Panc1 (cell line): ENCODE data around the gene INTS1. TPM values are rescaled to one million over a fixed set of nuclear protein-coding genes. Genes with fewer than 3 reads are reported as not detected.

ENCODE experiments used
- ATAC-seq: fragments of 200-7000 bp; cut with Tn5 transposase; 2 replicates; pipeline ENCODE4 v1.9.1; 2020; ENCODE audit warnings: mild to moderate bottlenecking, moderate library complexity
- BruUV-seq: library from RNA; stranded (reverse); fragments of 400-500 nt; replicated peaks from 2 replicates; lab custom pipeline; 2021; lab: Mats Ljungman, UMichigan
- CTCF ChIA-PET: fragments of 300-600 bp; sonication (Branson Sonifier 250); formaldehyde crosslinking; loops from one replicate; lab custom pipeline; 2022; ENCODE audit warnings: antibody characterized with exemption; lab: Charles Lee
- POLR2A ChIA-PET: fragments of 300-600 bp; sonication (Branson Sonifier 250); formaldehyde crosslinking; loops from one replicate; lab custom pipeline; 2022; ENCODE audit warnings: antibody characterized with exemption; lab: Charles Lee
- DNase-seq: peaks from one replicate; pipeline ENCODE4 v3.0.0-alpha.2; 2010; ENCODE audit warnings: low read depth, low spot score
- H3K27ac ChIP-seq: 2 replicates; pipeline ENCODE4 v1.5.1; 2011; ENCODE audit warnings: mild to moderate bottlenecking, low read length, inconsistent platforms
- H3K27me3 ChIP-seq: fragments of 200-500 bp; sonication (Bioruptor generic); 2 replicates; pipeline ENCODE4 v1.6.0; 2014; ENCODE audit warnings: low read length, inconsistent platforms; ENCODE audit not compliant: control insufficient read depth, insufficient read depth
- H3K36me3 ChIP-seq: fragments of 200-500 bp; sonication (Bioruptor generic); 2 replicates; pipeline ENCODE4 v1.5.1; 2014; ENCODE audit warnings: inconsistent platforms, mild to moderate bottlenecking, low read length, moderate library complexity; ENCODE audit not compliant: control insufficient read depth, insufficient read depth
- H3K4me1 ChIP-seq: 2 replicates; pipeline ENCODE4 v1.5.1; 2011; ENCODE audit warnings: inconsistent platforms, mild to moderate bottlenecking, low read length, moderate library complexity; ENCODE audit not compliant: control insufficient read depth, insufficient read depth
- H3K4me3 ChIP-seq, 2 experiments: 2 replicates each; pipeline ENCODE4 v1.5.1; 2011 to 2012; ENCODE audit warnings: low read depth in 2 of 2, low read length in 2 of 2, mild to moderate bottlenecking in 2 of 2, inconsistent platforms in 1 of 2, moderate library complexity in 1 of 2
- H3K9me3 ChIP-seq: fragments of 200-500 bp; sonication (Bioruptor generic); 2 replicates; pipeline ENCODE4 v1.5.1; 2014; ENCODE audit warnings: low read depth, mild to moderate bottlenecking, inconsistent platforms, low read length, moderate library complexity; ENCODE audit not compliant: control insufficient read depth, insufficient read depth
- POLR2AphosphoS5 ChIP-seq: IDR thresholded peaks from 2 replicates; pipeline ENCODE4 v1.6.1; 2012; ENCODE audit warnings: mild to moderate bottlenecking, low read depth, low read length, moderate library complexity
- SIN3A ChIP-seq: IDR thresholded peaks from 2 replicates; pipeline ENCODE4 v1.6.1; 2012; ENCODE audit warnings: low read depth, mild to moderate bottlenecking, low read length, moderate library complexity, borderline replicate concordance; ENCODE audit not compliant: insufficient read depth
- TCF7L2 ChIP-seq: IDR thresholded peaks from 2 replicates; pipeline ENCODE4 v1.6.1; 2011; ENCODE audit warnings: mild to moderate bottlenecking, low read depth, low read length, inconsistent platforms
- in situ Hi-C: cut with HindIII; loops from 2 replicates; pipeline ENCODE4 v1.10.0; 2016; ENCODE audit warnings: low sequenced_read_pairs, low pct_unique_long_range_greater_than_20kb
- intact Hi-C: fragments of 100-400 bp; cut with micrococcal nuclease; formaldehyde crosslinking; loops from one replicate; pipeline ENCODE4 v1.10.0; 2022; ENCODE audit not compliant: unreplicated experiment
- total RNA-seq: library from RNA; stranded (reverse); gene quantifications from one replicate; pipeline ENCODE4 v1.2.1, GENCODE V29; 2021; ENCODE audit not compliant: unreplicated experiment
- TF ChIP-seq, protein P1 (sequence below): fragments of 450-650 bp; IDR thresholded peaks from 2 replicates; pipeline ENCODE4 v1.5.1; 2017; ENCODE audit warnings: mild to moderate bottlenecking
- TF ChIP-seq, protein P2 (sequence below), 2 experiments: IDR thresholded peaks; 2 replicates each; pipeline ENCODE4 v1.6.1; 2011 to 2012; ENCODE audit warnings: low read depth in 2 of 2, control low read depth in 1 of 2, low read length in 1 of 2, mild to moderate bottlenecking in 1 of 2, moderate library complexity in 1 of 2; ENCODE audit not compliant: insufficient read depth in 1 of 2

The INTS1 gene
- total RNA-seq, 1 experiment from 2014 or later = 173 TPM

DNA sequence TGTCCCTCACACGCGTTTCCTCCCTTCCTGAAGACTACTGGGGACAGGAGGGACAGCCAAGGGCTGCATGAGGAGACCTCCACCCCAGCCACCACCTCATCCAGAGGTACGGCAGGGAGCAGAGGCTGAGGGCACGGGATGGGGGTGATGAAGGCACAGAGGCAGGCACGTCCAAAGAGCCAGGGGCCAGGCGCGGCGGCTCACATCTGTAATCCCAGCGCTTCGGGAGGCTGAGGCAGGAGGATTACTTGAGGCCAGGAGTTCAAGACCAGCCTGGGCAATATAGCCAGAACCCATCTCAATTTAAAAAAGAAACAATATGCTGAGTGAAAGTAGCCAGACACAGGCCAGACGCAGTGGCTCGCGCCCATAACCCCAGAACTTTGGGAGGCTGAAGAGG, 48.2 kb downstream of the INTS1 start:
- H3K27ac ChIP-seq = peak overlapping the region; percentile 87
- H3K9me3 ChIP-seq = no peaks in the 10 kb centered on the region
- H3K4me3 ChIP-seq = peak overlapping the region; percentile 33 to 53
- DNase-seq (no peak), ATAC-seq (no peak)
- no peaks in the 10 kb centered on the region for H3K27me3 ChIP-seq
- intact Hi-C loops = loop anchor here (5.0 kb wide), 1 partner anchor 246 kb away; no protein-coding TSS in a partner anchor
- CTCF ChIA-PET = no interaction called here
- in situ Hi-C loops = no loop called here
- BruUV-seq = no TSS peak
- H3K36me3 ChIP-seq = peaks cover 2% of the 10 kb centered on the region; the same call in 1 of the 2 replicates
- peaks cover 73% of the 10 kb centered on the region for H3K4me1 ChIP-seq
- POLR2A ChIA-PET = no interaction called here
- TF ChIP-seq, protein P1, sequence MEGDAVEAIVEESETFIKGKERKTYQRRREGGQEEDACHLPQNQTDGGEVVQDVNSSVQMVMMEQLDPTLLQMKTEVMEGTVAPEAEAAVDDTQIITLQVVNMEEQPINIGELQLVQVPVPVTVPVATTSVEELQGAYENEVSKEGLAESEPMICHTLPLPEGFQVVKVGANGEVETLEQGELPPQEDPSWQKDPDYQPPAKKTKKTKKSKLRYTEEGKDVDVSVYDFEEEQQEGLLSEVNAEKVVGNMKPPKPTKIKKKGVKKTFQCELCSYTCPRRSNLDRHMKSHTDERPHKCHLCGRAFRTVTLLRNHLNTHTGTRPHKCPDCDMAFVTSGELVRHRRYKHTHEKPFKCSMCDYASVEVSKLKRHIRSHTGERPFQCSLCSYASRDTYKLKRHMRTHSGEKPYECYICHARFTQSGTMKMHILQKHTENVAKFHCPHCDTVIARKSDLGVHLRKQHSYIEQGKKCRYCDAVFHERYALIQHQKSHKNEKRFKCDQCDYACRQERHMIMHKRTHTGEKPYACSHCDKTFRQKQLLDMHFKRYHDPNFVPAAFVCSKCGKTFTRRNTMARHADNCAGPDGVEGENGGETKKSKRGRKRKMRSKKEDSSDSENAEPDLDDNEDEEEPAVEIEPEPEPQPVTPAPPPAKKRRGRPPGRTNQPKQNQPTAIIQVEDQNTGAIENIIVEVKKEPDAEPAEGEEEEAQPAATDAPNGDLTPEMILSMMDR = no peak
- no peak for TF ChIP-seq TCF7L2
- TF ChIP-seq POLR2AphosphoS5 = no peak

- TF ChIP-seq, protein P2, sequence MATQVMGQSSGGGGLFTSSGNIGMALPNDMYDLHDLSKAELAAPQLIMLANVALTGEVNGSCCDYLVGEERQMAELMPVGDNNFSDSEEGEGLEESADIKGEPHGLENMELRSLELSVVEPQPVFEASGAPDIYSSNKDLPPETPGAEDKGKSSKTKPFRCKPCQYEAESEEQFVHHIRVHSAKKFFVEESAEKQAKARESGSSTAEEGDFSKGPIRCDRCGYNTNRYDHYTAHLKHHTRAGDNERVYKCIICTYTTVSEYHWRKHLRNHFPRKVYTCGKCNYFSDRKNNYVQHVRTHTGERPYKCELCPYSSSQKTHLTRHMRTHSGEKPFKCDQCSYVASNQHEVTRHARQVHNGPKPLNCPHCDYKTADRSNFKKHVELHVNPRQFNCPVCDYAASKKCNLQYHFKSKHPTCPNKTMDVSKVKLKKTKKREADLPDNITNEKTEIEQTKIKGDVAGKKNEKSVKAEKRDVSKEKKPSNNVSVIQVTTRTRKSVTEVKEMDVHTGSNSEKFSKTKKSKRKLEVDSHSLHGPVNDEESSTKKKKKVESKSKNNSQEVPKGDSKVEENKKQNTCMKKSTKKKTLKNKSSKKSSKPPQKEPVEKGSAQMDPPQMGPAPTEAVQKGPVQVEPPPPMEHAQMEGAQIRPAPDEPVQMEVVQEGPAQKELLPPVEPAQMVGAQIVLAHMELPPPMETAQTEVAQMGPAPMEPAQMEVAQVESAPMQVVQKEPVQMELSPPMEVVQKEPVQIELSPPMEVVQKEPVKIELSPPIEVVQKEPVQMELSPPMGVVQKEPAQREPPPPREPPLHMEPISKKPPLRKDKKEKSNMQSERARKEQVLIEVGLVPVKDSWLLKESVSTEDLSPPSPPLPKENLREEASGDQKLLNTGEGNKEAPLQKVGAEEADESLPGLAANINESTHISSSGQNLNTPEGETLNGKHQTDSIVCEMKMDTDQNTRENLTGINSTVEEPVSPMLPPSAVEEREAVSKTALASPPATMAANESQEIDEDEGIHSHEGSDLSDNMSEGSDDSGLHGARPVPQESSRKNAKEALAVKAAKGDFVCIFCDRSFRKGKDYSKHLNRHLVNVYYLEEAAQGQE (IDR thresholded peaks at IDR 0.05; ENCODE audit: insufficient read depth in 1 of 2, low read depth in 2 of 2, low read length in 1 of 2) = no peak
- TF ChIP-seq SIN3A = no peak
- TF ChIP-seq, protein P1 = no peak
- TF ChIP-seq TCF7L2 = no peak
- no peak for TF ChIP-seq POLR2AphosphoS5
- in situ Hi-C loops (no loop called here), intact Hi-C loops (loop anchor here (5.0 kb wide), 1 partner anchor 247 kb away; no protein-coding TSS in a partner anchor)
- DNase-seq = no peak
- ATAC-seq = 0 out of 2 replicates have a peak, but pooled peaks have one; percentile 4
- POLR2A ChIA-PET = no interaction called here
- Histone ChIP-seq H3K36me3 (peaks cover 2% of the 10 kb centered on the region; the same call in 1 of the 2 replicates), H3K4me3 (peak overlapping the region; percentile 33 to 53), H3K4me1 (peaks cover 74% of the 10 kb centered on the region), H3K27me3 (no peaks in the 10 kb centered on the region), H3K9me3 (no peaks in the 10 kb centered on the region), H3K27ac (peak overlapping the region; percentile 87)
- no TSS peak for BruUV-seq
- CTCF ChIA-PET = interaction anchor here (1.2 kb wide), 1 partner anchor 101 kb away, joined by 3 read pairs; the partner anchor contains the start of gene TMEM184A
Measured at GRCh38 chr7:1455241-1455939, 48.8 kb downstream of the INTS1 start.
